ENCODE data around the gene PATE2. TPM values are rescaled to one million over a fixed set of nuclear protein-coding genes. Genes with fewer than 3 reads are reported as not detected.

Gene PATE2
- not detected in 2 replicates for total RNA-seq

GRCh38 chr11:125778728-125779127 is at the start of gene PATE2:
PATE2 (minus strand) TSS chr11:125778828; CDS start chr11:125778773, 55 bp downstream.

GRCh38 chr11:125787827-125788226 is 9.2 kb upstream of the PATE2 start, which contains the start of gene PATE3:
PATE3 (plus strand) TSS chr11:125788127; CDS start chr11:125788152, 25 bp downstream.

GRCh38 chr11:125745979-125746378 is 32.6 kb downstream of the PATE2 start, which contains the start of gene PATE1:
PATE1 (plus strand) TSS chr11:125746279; CDS start chr11:125746305, 26 bp downstream.

Other genes with a start within 250 kb of the PATE2 start
- gene EI24, start 209.4 kb downstream of the PATE2 start, total RNA-seq: 121 and 184 TPM in 2 replicates
- 170 and 301 TPM in 2 replicates for gene STT3A, start 186.0 kb downstream of the PATE2 start, total RNA-seq
- gene CHEK1, start 153.7 kb downstream of the PATE2 start, total RNA-seq: 10.9 and 15.9 TPM in 2 replicates
- gene ACRV1, start 98.0 kb downstream of the PATE2 start, total RNA-seq: not detected in 2 replicates
- gene PATE1, start 32.5 kb downstream of the PATE2 start, total RNA-seq: not detected in 2 replicates
- gene PATE3, start 9.3 kb upstream of the PATE2 start, total RNA-seq: not detected in 2 replicates
- not detected in 2 replicates for gene PATE4, start 54.5 kb upstream of the PATE2 start, total RNA-seq
- 1.9 and 3.1 TPM in 2 replicates for gene HYLS1, start 108.8 kb upstream of the PATE2 start, total RNA-seq
- 17.3 and 19.8 TPM in 2 replicates for gene PUS3, start 124.4 kb upstream of the PATE2 start, total RNA-seq
- gene DDX25, start 125.7 kb upstream of the PATE2 start, total RNA-seq: under 0.01 TPM in 1 of 2 replicates, not detected in the other
- under 0.01 and 0.14 TPM in 2 replicates for gene VSIG10L2, start 167.2 kb upstream of the PATE2 start, total RNA-seq

Measured in nasal cavity respiratory epithelium epithelial cell of viscerocranial mucosa (primary cell).